Right forelimb (tissue), 1 donor: Measurements from ENCODE around the gene SH3BGRL.
"Not testable (repeated sequence)": the region's sequence is repeated elsewhere in the genome, so short reads cannot be mapped to it uniquely, and the experiment has no call there.

Experiments used
- DNase-seq: peaks from one replicate; pipeline ENCODE4 v3.0.0-alpha.2; 2018

SH3BGRL gene

GRCh38 chrX:81259714-81260395, 58.0 kb downstream of the SH3BGRL start:
- DNase-seq, result no peak

- DNase-seq, result no peak
Observed at GRCh38 chrX:81261576-81261975, 59.7 kb downstream of the SH3BGRL start.

GRCh38 chrX:81263059-81263458, 61.2 kb downstream of the SH3BGRL start:
- no peak for DNase-seq

- DNase-seq, result no peak
Observed at GRCh38 chrX:81278616-81279015, 76.7 kb downstream of the SH3BGRL start.

- no peak for DNase-seq
Observed at GRCh38 chrX:81280148-81280547, 78.2 kb downstream of the SH3BGRL start.

- no peak for DNase-seq
Observed at GRCh38 chrX:81286075-81286474, 84.2 kb downstream of the SH3BGRL start.

GRCh38 chrX:81286608-81287007, 84.7 kb downstream of the SH3BGRL start:
- no peak for DNase-seq

- DNase-seq, result no peak
Observed at GRCh38 chrX:81291996-81292395, 90.1 kb downstream of the SH3BGRL start.

- no peak for DNase-seq
Observed at GRCh38 chrX:81294101-81294500, 92.2 kb downstream of the SH3BGRL start.

GRCh38 chrX:81301877-81302276, 100.0 kb downstream of the SH3BGRL start:
- DNase-seq, result no peak

GRCh38 chrX:81304563-81304962, 102.7 kb downstream of the SH3BGRL start:
- no peak for DNase-seq

GRCh38 chrX:81305240-81305639, 103.3 kb downstream of the SH3BGRL start:
- DNase-seq, result no peak

GRCh38 chrX:81308086-81308829, 106.4 kb downstream of the SH3BGRL start:
- no peak for DNase-seq

- DNase-seq, result no peak
Observed at GRCh38 chrX:81316163-81316562, 114.3 kb downstream of the SH3BGRL start.

GRCh38 chrX:81331653-81332052, 129.8 kb downstream of the SH3BGRL start:
- DNase-seq, result not testable (repeated sequence)

GRCh38 chrX:81336455-81337152, 134.7 kb downstream of the SH3BGRL start:
- no peak for DNase-seq

- DNase-seq, result no peak
Observed at GRCh38 chrX:81337805-81338204, 135.9 kb downstream of the SH3BGRL start.

- no peak for DNase-seq
Observed at GRCh38 chrX:81338924-81339323, 137.0 kb downstream of the SH3BGRL start.

GRCh38 chrX:81345296-81345695, 143.4 kb downstream of the SH3BGRL start:
- DNase-seq, result not testable (repeated sequence)
